ENCODE results near the gene SMC1B.
"Not testable (repeated sequence)": the region's sequence is repeated elsewhere in the genome, so short reads cannot be mapped to it uniquely, and the experiment has no call there.

DNA sequence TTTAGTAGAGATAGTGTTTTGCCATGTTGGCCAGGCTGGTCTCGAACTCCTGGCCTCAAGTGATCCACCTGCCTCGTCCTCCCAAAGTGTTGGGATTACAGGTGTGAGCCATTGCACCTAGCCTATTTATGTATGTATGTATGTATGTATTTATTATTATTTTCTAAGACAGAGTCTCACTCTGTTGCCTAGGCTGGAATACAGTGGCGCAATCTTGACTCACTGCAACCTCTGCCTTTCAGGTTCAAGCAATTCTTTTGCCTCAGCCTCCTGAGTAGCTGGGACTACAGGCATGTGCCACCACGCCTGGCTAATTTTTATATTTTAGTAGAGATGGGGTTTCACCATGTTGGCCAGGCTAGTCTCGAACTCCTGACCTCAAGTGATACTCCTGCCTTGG, 36.0 kb upstream of the SMC1B start:
- TF ChIP-seq, protein P1, sequence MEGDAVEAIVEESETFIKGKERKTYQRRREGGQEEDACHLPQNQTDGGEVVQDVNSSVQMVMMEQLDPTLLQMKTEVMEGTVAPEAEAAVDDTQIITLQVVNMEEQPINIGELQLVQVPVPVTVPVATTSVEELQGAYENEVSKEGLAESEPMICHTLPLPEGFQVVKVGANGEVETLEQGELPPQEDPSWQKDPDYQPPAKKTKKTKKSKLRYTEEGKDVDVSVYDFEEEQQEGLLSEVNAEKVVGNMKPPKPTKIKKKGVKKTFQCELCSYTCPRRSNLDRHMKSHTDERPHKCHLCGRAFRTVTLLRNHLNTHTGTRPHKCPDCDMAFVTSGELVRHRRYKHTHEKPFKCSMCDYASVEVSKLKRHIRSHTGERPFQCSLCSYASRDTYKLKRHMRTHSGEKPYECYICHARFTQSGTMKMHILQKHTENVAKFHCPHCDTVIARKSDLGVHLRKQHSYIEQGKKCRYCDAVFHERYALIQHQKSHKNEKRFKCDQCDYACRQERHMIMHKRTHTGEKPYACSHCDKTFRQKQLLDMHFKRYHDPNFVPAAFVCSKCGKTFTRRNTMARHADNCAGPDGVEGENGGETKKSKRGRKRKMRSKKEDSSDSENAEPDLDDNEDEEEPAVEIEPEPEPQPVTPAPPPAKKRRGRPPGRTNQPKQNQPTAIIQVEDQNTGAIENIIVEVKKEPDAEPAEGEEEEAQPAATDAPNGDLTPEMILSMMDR (IDR thresholded peaks at IDR 0.05) = not testable (repeated sequence)
- TF ChIP-seq POLR2AphosphoS5 (IDR thresholded peaks at IDR 0.05; ENCODE audit: low read depth, low read length); SIN3A (IDR thresholded peaks at IDR 0.05; ENCODE audit: borderline replicate concordance, insufficient read depth, low read depth, low read length): not testable (repeated sequence)
